Measurements from ENCODE around the gene CTBP1. TPM values are rescaled to one million over a fixed set of nuclear protein-coding genes. Genes with fewer than 3 reads are reported as not detected.

Gene CTBP1
- total RNA-seq, 1 donor = 246 TPM

DNA sequence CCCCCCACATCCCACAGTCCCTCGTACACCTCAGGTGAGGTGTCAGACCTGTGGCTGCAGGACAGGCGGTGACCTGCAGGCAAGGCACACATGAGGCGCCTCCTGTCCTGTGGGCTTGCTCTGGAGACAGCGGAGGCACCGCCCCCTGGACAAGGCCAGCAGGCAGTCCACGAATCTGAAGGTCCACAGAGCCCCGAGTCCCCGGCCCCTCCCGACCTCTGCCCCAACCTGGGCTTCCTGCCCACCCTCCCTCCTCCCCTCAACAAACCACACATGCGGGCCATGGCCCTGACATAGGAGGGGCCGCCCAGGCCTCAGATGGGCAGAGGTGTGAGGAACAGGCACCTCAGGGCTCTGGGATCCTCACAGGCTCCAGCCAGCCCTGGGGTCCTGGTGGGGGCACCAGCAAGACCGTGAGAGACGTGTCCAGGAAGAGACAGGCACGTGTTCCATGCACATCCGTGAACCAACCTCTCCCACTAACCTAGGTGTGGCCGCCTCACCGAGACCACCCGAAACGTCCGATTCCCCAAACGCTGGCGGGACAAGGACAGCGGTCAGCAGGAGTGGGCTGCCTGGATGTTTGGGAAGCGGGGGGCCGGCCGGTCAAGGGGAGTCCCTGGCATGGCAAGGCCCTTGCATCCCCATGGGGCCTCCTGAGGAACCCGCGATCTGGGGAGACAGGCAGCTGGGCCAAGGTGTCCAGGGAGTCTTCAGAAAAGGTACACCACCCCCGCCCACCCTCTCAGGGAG is 25.8 kb downstream of the CTBP1 start:
- no peak overlapping the region for H3K4me3 ChIP-seq (ENCODE audit: insufficient read depth, low read length)
- peaks cover 29% of the 10 kb centered on the region for H4K20me1 ChIP-seq (ENCODE audit: insufficient read depth, low read length)
- DNase-seq (ENCODE audit: insufficient read length, low spot score, missing footprints) = no peak
- no peak overlapping the region for H2AFZ ChIP-seq (ENCODE audit: low read length)
- peaks cover 63% of the 10 kb centered on the region for H3K36me3 ChIP-seq (ENCODE audit: insufficient read depth, low read length)
- H3K4me1 ChIP-seq (ENCODE audit: insufficient read depth, low read length) = no peaks in the 10 kb centered on the region
- H3K27ac ChIP-seq (ENCODE audit: low read depth, low read length) = no peak overlapping the region
- H3K4me2 ChIP-seq (ENCODE audit: insufficient read depth, low read length) = no peak overlapping the region
- H3K79me2 ChIP-seq (ENCODE audit: insufficient read depth, low read length) = peaks cover 35% of the 10 kb centered on the region
- no peaks in the 10 kb centered on the region for H3K9me3 ChIP-seq (ENCODE audit: low read depth, low read length)
- H3K27me3 ChIP-seq (ENCODE audit: insufficient read depth, low read length) = no peaks in the 10 kb centered on the region
- TF ChIP-seq CTCF (IDR thresholded peaks at IDR 0.05; ENCODE audit: extremely low read depth, low read depth, low read length) = no peak

DNA sequence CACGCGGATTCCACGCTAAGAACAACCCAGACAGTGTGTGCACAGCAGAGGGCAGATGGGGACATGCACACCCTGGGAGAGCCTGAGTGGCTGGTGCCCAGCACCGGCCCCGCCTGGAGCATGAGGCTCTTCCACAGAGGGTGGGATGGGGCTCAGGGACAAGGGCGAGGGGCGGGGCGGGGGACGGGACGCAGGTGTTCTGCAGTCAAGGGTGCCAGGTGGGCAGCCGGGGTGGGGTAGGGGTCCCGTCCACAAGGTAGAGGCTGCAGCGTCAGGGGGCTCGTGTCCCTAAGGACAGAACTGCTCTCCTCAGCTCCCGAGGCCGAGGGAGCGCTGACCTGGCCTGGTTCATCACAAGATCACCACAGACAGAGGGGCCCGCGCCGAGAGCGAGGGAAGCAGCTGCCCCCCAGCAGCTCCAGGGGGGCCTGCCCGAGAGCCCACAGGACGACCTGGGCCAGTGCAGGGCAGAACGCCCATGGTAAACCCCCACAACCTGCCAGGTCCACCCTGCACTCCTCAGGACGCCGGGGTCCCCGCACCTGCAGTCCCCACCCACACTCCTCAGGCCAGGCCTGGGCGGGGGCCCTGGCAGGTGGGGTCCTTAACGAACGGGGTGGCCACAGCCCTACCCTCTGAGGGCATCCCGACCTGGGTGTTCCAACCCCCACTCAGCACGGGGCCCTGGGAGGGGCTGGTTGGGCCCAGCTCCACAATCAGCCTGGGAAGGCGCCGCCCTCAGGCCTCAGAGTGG is 26.7 kb downstream of the CTBP1 start:
- Histone ChIP-seq H3K4me2 (ENCODE audit: insufficient read depth, low read length) (no peak overlapping the region), H3K27ac (ENCODE audit: low read depth, low read length) (no peak overlapping the region), H3K79me2 (ENCODE audit: insufficient read depth, low read length) (peaks cover 34% of the 10 kb centered on the region), H3K9me3 (ENCODE audit: low read depth, low read length) (no peaks in the 10 kb centered on the region), H3K4me1 (ENCODE audit: insufficient read depth, low read length) (no peaks in the 10 kb centered on the region), H2AFZ (ENCODE audit: low read length) (no peak overlapping the region), H3K4me3 (ENCODE audit: insufficient read depth, low read length) (no peak overlapping the region), H4K20me1 (ENCODE audit: insufficient read depth, low read length) (peaks cover 34% of the 10 kb centered on the region), H3K36me3 (ENCODE audit: insufficient read depth, low read length) (peaks cover 59% of the 10 kb centered on the region), H3K27me3 (ENCODE audit: insufficient read depth, low read length) (no peaks in the 10 kb centered on the region)
- DNase-seq (ENCODE audit: insufficient read length, low spot score, missing footprints) = no peak
- TF ChIP-seq CTCF (IDR thresholded peaks at IDR 0.05; ENCODE audit: extremely low read depth, low read depth, low read length) = no peak

DNA sequence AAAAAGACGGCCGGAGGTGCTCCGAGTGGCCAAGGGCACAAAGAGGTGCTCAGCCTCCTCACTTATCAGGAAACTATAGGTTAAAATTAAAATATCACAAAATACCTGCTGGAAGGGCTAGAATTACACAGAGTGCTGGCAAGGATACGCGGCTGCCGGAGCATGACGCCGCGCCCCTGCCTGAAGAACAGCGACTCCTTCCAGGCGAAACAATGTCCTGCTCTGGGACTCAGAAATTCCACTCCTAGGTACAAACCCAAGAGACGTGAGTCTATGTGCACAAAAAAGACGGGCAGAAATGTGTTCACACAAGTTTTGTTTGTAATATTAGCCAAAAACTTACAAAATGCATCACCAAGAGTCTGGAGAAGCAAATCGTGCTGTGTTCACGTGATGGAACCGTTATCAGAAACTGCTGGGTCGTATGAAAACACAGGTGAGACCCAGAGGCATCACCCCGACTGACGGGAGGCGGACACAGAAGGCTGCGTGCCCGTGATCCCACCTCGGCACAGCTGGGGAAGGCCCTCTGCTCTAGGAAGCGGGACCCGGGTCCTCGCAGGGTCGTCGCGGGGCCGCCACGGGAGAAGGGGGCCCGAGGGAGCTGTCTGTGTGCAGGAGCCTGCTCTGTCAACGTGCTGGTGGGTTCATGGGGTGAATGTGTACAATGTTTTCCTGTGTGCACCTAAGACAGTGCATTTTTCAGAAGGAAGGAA is 27.6 kb downstream of the CTBP1 start:
- peaks cover 42% of the 10 kb centered on the region for H3K79me2 ChIP-seq (ENCODE audit: insufficient read depth, low read length)
- no peaks in the 10 kb centered on the region for H3K4me1 ChIP-seq (ENCODE audit: insufficient read depth, low read length)
- H3K4me3 ChIP-seq (ENCODE audit: insufficient read depth, low read length) = no peak overlapping the region
- no peak overlapping the region for H3K4me2 ChIP-seq (ENCODE audit: insufficient read depth, low read length)
- DNase-seq (ENCODE audit: insufficient read length, low spot score, missing footprints) = no peak
- no peaks in the 10 kb centered on the region for H3K9me3 ChIP-seq (ENCODE audit: low read depth, low read length)
- no peak overlapping the region for H2AFZ ChIP-seq (ENCODE audit: low read length)
- H3K27me3 ChIP-seq (ENCODE audit: insufficient read depth, low read length) = no peaks in the 10 kb centered on the region
- no peak for TF ChIP-seq CTCF (IDR thresholded peaks at IDR 0.05; ENCODE audit: extremely low read depth, low read depth, low read length)
- H3K27ac ChIP-seq (ENCODE audit: low read depth, low read length) = no peak overlapping the region
- H4K20me1 ChIP-seq (ENCODE audit: insufficient read depth, low read length) = peaks cover 32% of the 10 kb centered on the region
- peaks cover 50% of the 10 kb centered on the region for H3K36me3 ChIP-seq (ENCODE audit: insufficient read depth, low read length)

DNA sequence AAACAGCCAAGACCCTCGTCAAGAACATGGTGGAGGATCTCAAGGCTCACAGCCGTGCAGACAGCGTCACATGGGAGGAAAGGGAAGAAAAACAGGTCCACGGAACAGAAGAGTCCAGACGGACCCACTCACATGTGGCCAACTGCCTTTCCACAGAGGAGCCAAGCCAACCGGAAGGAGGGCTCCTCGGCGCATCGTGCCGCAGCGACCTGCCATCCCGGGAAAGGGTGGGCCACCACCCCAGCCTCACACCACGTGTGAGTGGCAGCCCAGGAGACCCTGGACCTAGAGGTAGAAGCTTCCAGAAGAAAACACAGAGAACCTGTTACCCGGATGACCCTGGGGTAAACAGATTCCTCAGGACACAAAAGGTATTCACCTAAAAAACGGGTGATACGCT is 28.4 kb downstream of the CTBP1 start:
- H3K4me1 ChIP-seq (ENCODE audit: insufficient read depth, low read length) = no peaks in the 10 kb centered on the region
- peaks cover 53% of the 10 kb centered on the region for H3K36me3 ChIP-seq (ENCODE audit: insufficient read depth, low read length)

More for the DNA sequence above, 28.4 kb downstream of the CTBP1 start:
- Histone ChIP-seq H3K27ac (ENCODE audit: low read depth, low read length) (no peak overlapping the region), H3K4me3 (ENCODE audit: insufficient read depth, low read length) (no peak overlapping the region), H3K9me3 (ENCODE audit: low read depth, low read length) (no peaks in the 10 kb centered on the region), H3K27me3 (ENCODE audit: insufficient read depth, low read length) (no peaks in the 10 kb centered on the region), H3K79me2 (ENCODE audit: insufficient read depth, low read length) (peaks cover 47% of the 10 kb centered on the region), H4K20me1 (ENCODE audit: insufficient read depth, low read length) (peaks cover 38% of the 10 kb centered on the region), H3K4me2 (ENCODE audit: insufficient read depth, low read length) (no peak overlapping the region), H2AFZ (ENCODE audit: low read length) (no peak overlapping the region)
- no peak for TF ChIP-seq CTCF (IDR thresholded peaks at IDR 0.05; ENCODE audit: extremely low read depth, low read depth, low read length)
- no peak for DNase-seq (ENCODE audit: insufficient read length, low spot score, missing footprints)
